RCC 7860 (cell line): Measurements from ENCODE around the gene GTF2A1L.
"Not testable (repeated sequence)": the region's sequence is repeated elsewhere in the genome, so short reads cannot be mapped to it uniquely, and the experiment has no call there.

ENCODE experiments used
- DNase-seq: peaks from one replicate; pipeline ENCODE4 v3.0.0-alpha.2; 2015; ENCODE audit warnings: low spot score
- FAIRE-seq: peaks from 2 replicates; lab custom pipeline; 2012; peaks lifted over from hg19 to GRCh38; lab: Jason Lieb, UNC

Gene GTF2A1L

GRCh38 chr2:48696881-48697280 lies 79.2 kb downstream of the GTF2A1L start:
- DNase-seq (no peak), FAIRE-seq (no peak)

DNA sequence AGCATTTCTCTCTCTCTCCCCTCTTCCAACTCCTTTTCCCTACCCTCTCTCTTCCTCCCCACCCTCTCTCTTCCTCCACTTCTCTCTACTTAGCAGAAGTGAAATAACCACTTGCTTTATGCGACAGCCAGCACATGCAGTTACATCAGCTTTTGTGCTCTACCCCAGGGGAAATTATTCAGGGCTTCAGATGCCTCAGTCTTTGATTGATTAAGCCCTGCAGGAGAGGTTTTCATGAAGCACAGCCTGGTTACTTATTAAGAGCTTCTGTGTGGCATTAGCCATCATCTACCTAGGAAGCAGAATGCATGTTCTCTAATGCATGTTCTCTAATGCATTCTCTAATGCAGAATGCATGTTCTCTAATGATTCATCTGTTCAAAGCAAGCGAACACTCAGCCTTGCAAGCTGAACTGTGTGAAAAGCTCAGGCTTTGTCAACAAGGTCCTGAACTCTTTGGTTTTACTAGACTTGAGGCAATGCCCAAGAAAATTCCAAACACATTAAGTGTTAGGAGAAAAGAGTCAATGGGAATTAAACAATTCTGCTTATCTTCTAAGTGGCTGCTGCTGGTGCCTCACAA lies 81.8 kb downstream of the GTF2A1L start:
- DNase-seq (no peak), FAIRE-seq (no peak)

- not testable (repeated sequence) for FAIRE-seq, DNase-seq
These were observed 86.0 kb downstream of the GTF2A1L start for GRCh38 chr2:48703621-48704020.

DNA sequence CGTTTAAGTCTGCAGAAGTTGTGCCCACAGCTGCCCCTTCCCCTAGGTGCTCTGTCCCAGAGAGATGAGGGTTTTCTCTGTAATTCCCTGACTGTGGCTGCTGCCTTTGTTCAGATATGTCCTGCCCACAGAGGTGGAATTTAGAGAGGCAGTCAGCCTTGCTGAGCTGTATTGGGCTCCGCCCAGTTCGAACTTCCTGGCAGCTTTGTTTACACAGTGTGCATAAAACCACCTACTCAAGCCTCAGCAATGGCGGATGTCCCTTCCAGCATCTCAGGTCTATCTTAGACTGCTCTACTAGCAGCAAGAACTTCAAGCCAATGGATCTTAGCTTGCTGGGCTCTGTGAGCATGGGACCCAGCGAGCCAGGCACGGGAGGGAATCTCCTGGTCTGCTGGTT lies 89.8 kb downstream of the GTF2A1L start:
- no peak for FAIRE-seq
- DNase-seq: no peak

- FAIRE-seq (no peak), DNase-seq (no peak)
These were observed 91.7 kb downstream of the GTF2A1L start for GRCh38 chr2:48709096-48710034.

GRCh38 chr2:48711343-48711742 lies 93.7 kb downstream of the GTF2A1L start:
- no peak for FAIRE-seq
- DNase-seq: no peak

GRCh38 chr2:48712151-48712550 lies 94.5 kb downstream of the GTF2A1L start:
- no peak for DNase-seq
- FAIRE-seq: no peak

DNA sequence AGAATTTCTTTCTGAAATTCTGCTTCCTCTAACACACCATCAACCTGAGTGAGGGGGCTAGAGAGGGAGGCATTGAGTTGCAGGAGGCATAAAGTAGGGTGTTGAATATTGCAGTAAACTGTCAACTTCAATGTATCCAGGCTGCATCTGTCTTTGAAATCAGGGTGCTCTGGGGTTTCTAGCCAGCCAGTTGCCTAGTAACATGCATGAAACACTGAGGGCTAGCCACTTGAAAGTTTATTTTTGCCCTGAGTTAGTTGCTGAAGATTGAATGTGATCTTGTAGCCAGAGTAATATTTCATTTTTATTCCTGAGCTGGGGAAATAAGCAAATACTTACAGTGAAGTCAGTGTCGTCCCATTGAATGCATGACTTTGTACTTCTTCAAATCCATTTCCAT lies 96.0 kb downstream of the GTF2A1L start:
- no peak for FAIRE-seq
- no peak for DNase-seq

GRCh38 chr2:48714245-48714644 lies 96.6 kb downstream of the GTF2A1L start:
- DNase-seq: no peak
- FAIRE-seq: no peak

DNA sequence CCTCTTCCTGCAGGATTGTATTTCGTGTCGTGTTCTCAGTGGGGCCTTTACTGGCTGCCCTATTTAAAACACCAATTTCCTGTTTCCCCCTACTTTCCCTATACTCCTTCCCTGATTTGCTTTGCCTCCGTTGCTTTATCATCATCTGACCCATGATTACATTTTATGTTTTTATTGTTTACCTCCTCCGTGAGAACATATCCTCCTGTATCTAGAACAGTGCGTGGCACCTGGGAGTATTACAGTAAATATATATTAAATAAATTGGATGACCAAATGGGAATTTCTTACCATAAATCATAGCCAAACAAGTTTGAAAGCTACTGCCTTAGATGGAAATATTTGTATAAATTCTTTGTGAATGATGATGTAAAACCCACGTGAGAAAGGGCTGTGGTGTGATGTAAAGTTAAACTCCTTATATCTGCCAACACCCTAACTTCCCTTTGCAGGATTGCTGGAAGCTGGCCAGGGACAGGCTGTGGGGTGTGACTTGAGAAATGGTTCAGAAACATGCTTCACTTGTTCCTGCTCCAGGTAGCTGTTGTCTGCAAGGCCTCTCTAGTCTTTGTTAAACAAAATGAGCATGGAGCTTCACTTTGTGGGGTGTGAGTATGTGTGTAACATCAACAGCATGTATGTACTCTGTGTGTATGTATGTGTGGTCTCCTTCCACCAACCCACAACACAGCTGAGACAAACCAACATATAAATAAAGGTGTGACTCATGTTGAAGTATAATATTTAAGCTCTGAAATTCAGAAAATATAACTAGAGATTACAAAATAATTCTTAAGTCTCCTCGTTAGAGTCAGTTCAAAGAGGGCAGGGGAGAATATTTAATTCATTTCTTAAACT lies 97.6 kb downstream of the GTF2A1L start:
- FAIRE-seq (no peak), DNase-seq (no peak)

DNA sequence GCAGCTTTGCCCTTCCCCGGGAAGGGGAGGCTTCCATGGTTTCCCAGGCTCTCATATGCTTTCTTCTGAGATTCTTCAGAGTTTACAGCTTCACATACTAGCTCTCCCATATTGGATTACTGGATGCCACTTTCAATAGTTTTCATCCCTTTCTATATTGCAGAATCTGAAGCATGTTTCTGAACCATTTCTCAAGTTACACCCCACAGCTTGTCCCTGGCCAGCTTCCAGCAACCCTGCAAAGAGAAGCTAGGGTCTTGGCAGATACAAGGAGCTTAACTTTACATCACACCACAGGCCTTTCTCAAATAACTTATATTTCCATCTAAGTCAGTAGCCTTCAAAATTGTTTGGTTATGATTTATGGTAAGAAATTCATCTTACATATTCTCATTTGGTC lies 98.3 kb downstream of the GTF2A1L start:
- DNase-seq (no peak), FAIRE-seq (no peak)

DNA sequence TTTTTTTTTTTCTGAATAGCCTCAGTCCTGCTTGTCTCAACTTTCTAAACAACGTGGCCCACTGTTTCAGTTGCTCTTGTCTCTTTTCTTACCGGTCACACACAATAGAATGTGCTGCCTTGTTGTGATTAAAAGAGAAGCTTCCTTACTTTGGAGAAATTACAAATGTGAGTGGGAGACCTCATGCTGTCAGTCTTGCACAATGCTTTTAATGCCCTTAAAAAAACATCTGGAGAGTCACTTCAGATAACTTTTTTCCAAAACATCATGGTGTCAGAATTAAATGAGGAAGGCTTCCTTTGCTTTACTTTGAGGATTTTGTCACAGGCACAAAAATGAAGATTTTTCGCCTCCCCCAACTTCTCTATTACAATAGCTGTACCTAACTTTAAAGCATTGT lies 100.2 kb downstream of the GTF2A1L start:
- DNase-seq (no peak), FAIRE-seq (no peak)

DNA sequence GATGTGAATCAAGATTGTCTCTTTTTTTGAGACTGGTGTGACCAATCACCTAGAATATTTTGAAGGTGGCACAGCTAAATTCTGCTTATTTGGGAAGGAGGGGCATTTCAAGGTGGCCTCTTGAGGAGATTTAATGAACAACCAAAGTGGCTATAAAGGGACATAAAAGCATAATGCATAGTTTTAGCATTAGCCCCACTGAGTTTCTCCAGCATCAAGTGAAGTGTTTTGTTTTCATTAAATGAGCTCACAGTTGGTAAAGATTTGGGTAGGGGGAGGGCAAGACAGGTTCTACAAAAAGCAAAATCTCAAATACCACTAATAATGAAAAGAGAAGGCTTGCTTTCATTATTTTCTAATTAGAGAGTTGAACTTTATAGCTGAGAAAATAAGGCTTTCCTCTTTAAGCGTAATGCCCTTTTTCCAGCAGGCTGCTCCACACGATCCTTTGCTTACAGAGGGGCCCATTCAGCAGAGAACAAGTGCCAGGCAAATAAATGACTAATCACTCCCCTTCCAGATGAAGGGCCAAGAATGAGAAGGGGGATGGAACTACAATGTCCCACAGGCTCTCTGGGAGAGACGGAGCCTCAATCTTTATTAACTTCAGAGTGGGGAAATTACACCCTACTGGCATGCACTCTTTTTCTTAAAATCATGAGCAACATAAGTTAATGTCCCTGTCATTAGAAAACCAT lies 102.0 kb downstream of the GTF2A1L start:
- DNase-seq (no peak), FAIRE-seq (no peak)

GRCh38 chr2:48721158-48721557 lies 103.5 kb downstream of the GTF2A1L start:
- no peak for DNase-seq
- FAIRE-seq: no peak

- FAIRE-seq: no peak
- DNase-seq: no peak
These were observed 104.7 kb downstream of the GTF2A1L start for GRCh38 chr2:48722391-48722790.

DNA sequence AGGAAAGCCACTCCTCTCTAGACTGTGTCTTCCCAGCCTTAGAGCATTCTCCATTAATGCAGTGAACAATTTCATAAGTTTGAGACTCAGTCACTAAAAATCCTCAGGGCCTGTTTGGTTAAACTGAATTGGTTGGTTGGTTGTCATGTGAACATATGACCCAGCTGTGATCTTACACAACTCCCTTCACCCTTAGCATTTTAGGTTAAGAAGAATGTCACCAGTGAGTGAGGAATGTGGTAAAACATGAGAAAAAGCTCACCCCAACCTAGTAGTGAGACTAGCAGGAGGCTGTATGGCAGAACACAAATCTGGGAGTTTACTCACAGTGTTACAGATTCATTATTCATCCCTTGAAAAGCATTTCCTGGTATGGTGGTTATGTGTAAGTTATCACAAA lies 105.5 kb downstream of the GTF2A1L start:
- FAIRE-seq (no peak), DNase-seq (no peak)

- no peak for DNase-seq
- FAIRE-seq: no peak
These were observed 106.6 kb downstream of the GTF2A1L start for GRCh38 chr2:48724278-48724677.

- DNase-seq (no peak), FAIRE-seq (no peak)
These were observed 108.2 kb downstream of the GTF2A1L start for GRCh38 chr2:48725696-48726494.

DNA sequence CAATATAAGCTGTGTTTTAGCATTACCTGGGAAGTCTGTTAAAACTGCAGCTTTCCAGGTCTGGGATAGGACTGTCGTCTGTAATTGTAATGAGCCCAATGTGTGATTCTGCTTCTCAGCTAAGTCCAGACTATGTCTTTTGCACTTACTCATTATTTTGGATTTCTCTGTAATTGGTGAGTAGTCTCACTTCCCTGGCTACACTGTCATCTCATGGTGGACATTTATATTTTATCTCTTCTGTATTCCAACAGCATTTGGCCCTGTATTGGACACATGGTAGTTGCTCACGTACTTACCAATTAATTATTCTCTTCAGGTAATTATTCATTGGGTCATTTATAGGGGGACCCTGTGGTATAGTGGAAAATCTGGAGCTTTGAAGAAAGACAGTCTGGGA lies 109.9 kb downstream of the GTF2A1L start:
- no peak for FAIRE-seq
- no peak for DNase-seq

GRCh38 chr2:48728295-48728694 lies 110.6 kb downstream of the GTF2A1L start:
- DNase-seq (no peak), FAIRE-seq (no peak)
